IMR-90 (cell line): ENCODE data around the gene CASKIN1.

ENCODE experiments used
- BHLHE40 ChIP-seq: fragments of 150-350 bp; IDR thresholded peaks from 2 replicates; pipeline ENCODE4 v1.6.1; 2016; ENCODE audit warnings: mild to moderate bottlenecking, low read depth, low read length
- CEBPB ChIP-seq: IDR thresholded peaks from 2 replicates; pipeline ENCODE4 v1.6.1; 2012; ENCODE audit warnings: low read depth, low read length, improper control_type of control experiment
- FOS ChIP-seq: fragments of 150-350 bp; IDR thresholded peaks from 2 replicates; pipeline ENCODE4 v1.6.1; 2016; ENCODE audit warnings: low read depth, low read length
- MAFK ChIP-seq: IDR thresholded peaks from 2 replicates; pipeline ENCODE4 v1.6.1; 2012; ENCODE audit warnings: low read depth, low read length, improper control_type of control experiment
- MAZ ChIP-seq: IDR thresholded peaks from 2 replicates; pipeline ENCODE4 v1.6.1; 2012; ENCODE audit warnings: low read depth, mild to moderate bottlenecking, low read length, improper control_type of control experiment, moderate library complexity, borderline replicate concordance
- POLR2A ChIP-seq: IDR thresholded peaks from 2 replicates; pipeline ENCODE4 v1.6.1; 2012; ENCODE audit warnings: mild to moderate bottlenecking, low read depth, low read length
- RAD21 ChIP-seq: IDR thresholded peaks from 2 replicates; pipeline ENCODE4 v1.6.1; 2012; ENCODE audit warnings: low read length, improper control_type of control experiment
- RCOR1 ChIP-seq: IDR thresholded peaks from 2 replicates; pipeline ENCODE4 v1.6.1; 2012; ENCODE audit warnings: mild to moderate bottlenecking, low read length, improper control_type of control experiment; ENCODE audit not compliant: insufficient replicate concordance
- RFX5 ChIP-seq: IDR thresholded peaks from 2 replicates; pipeline ENCODE4 v1.8.0; 2012; ENCODE audit warnings: low read depth, mild to moderate bottlenecking, low read length, moderate library complexity
- SMC3 ChIP-seq: fragments of 150-350 bp; IDR thresholded peaks from 2 replicates; pipeline ENCODE4 v1.6.1; 2016; ENCODE audit warnings: low read depth, mild to moderate bottlenecking, antibody characterized with exemption, low read length, moderate library complexity
- TF ChIP-seq, protein P1 (sequence below): conservative IDR thresholded peaks from 2 replicates; pipeline ENCODE4 v1.5.1; 2012; ENCODE audit warnings: mild to moderate bottlenecking, low read depth, low read length, improper control_type of control experiment
- TF ChIP-seq, protein P2 (sequence below): fragments of 150-350 bp; IDR thresholded peaks from 2 replicates; pipeline ENCODE4 v1.6.1; 2016; ENCODE audit warnings: low read depth, mild to moderate bottlenecking, low read length, moderate library complexity, borderline replicate concordance
- TF ChIP-seq, protein P3 (sequence below): fragments of 150-350 bp; IDR thresholded peaks from 2 replicates; pipeline ENCODE4 v1.6.1; 2017; ENCODE audit warnings: mild to moderate bottlenecking, antibody characterized with exemption, low read length, low read depth

DNA sequence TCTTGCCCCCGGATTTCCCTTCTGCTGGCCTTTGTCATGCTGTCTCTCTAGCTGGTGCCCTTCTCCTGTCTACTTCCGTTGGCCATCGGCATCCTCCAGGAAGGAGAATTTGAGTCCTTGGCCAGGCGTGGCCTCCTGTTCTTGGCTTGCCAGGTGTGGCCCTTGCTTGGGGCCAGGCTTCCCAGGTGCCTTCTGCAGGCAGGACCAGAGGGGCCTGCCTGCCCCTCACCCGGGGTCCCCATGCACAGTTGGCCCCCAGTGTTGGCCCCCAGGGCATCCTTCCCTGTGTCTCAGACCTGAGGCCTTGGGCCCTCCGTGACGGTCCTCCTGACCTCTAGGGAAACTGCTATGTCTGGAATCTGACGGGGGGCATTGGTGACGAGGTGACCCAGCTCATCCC, 11.5 kb upstream of the CASKIN1 start:
- TF ChIP-seq, protein P1, sequence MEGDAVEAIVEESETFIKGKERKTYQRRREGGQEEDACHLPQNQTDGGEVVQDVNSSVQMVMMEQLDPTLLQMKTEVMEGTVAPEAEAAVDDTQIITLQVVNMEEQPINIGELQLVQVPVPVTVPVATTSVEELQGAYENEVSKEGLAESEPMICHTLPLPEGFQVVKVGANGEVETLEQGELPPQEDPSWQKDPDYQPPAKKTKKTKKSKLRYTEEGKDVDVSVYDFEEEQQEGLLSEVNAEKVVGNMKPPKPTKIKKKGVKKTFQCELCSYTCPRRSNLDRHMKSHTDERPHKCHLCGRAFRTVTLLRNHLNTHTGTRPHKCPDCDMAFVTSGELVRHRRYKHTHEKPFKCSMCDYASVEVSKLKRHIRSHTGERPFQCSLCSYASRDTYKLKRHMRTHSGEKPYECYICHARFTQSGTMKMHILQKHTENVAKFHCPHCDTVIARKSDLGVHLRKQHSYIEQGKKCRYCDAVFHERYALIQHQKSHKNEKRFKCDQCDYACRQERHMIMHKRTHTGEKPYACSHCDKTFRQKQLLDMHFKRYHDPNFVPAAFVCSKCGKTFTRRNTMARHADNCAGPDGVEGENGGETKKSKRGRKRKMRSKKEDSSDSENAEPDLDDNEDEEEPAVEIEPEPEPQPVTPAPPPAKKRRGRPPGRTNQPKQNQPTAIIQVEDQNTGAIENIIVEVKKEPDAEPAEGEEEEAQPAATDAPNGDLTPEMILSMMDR: no peak
- TF ChIP-seq POLR2A (no peak), RAD21 (no peak), CEBPB (no peak), RCOR1 (no peak), FOS (no peak), MAZ (no peak), RFX5 (no peak), BHLHE40 (no peak), SMC3 (no peak), MAFK (no peak)
- TF ChIP-seq, protein P2, sequence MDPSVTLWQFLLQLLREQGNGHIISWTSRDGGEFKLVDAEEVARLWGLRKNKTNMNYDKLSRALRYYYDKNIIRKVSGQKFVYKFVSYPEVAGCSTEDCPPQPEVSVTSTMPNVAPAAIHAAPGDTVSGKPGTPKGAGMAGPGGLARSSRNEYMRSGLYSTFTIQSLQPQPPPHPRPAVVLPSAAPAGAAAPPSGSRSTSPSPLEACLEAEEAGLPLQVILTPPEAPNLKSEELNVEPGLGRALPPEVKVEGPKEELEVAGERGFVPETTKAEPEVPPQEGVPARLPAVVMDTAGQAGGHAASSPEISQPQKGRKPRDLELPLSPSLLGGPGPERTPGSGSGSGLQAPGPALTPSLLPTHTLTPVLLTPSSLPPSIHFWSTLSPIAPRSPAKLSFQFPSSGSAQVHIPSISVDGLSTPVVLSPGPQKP: no peak
- TF ChIP-seq, protein P3, sequence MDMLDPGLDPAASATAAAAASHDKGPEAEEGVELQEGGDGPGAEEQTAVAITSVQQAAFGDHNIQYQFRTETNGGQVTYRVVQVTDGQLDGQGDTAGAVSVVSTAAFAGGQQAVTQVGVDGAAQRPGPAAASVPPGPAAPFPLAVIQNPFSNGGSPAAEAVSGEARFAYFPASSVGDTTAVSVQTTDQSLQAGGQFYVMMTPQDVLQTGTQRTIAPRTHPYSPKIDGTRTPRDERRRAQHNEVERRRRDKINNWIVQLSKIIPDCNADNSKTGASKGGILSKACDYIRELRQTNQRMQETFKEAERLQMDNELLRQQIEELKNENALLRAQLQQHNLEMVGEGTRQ: no peak
